Adrenal gland (tissue), 5 donors: ENCODE data around the gene GNAI3.

ENCODE experiments used
- POLR2A ChIP-seq, 2 donors: fragments of 450-650 bp; IDR thresholded peaks; one replicate each; pipeline ENCODE4 v1.6.1; 2017; ENCODE audit warnings: antibody characterized with exemption in 2 of 2, mild to moderate bottlenecking in 2 of 2, moderate library complexity in 1 of 2
- TF ChIP-seq, protein P1 (sequence below), 6 experiments: fragments of 450-650 bp in 4 of 6; fragments of 200-600 bp in 2 of 6; sonication (generic) in 1 of 6; IDR thresholded peaks; 1 replicate in 5 of 6; 2 replicates in 1 of 6; pipeline versions ENCODE4 v1.5.1 to v1.8.0; 2016 to 2021; ENCODE audit warnings: antibody characterized with exemption in 6 of 6, mild to moderate bottlenecking in 2 of 6, moderate library complexity in 1 of 6
- donor health status: DM: no; HTN: no; CAD: no.

DNA sequence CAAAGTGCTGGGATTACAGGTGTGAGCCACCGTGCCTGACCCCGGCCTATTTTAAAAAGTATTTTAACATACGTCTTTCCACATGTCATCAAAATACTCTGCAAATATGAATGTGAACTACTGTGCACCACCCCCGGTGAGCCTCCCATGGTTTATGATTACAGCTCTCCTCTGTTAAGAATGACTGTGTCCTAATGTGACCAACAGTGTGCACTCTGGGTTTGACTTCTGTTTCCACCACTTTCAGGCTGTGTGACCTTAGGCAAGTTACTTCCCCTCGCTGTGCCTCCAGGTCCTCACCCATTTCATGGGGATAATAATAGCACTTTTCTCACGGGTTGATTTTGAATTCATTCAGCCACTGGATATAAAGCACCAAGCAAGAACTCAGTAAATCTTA is 85.9 kb downstream of the GNAI3 start:
- no peak for TF ChIP-seq POLR2A (IDR thresholded peaks at IDR 0.05)
- TF ChIP-seq, protein P1, sequence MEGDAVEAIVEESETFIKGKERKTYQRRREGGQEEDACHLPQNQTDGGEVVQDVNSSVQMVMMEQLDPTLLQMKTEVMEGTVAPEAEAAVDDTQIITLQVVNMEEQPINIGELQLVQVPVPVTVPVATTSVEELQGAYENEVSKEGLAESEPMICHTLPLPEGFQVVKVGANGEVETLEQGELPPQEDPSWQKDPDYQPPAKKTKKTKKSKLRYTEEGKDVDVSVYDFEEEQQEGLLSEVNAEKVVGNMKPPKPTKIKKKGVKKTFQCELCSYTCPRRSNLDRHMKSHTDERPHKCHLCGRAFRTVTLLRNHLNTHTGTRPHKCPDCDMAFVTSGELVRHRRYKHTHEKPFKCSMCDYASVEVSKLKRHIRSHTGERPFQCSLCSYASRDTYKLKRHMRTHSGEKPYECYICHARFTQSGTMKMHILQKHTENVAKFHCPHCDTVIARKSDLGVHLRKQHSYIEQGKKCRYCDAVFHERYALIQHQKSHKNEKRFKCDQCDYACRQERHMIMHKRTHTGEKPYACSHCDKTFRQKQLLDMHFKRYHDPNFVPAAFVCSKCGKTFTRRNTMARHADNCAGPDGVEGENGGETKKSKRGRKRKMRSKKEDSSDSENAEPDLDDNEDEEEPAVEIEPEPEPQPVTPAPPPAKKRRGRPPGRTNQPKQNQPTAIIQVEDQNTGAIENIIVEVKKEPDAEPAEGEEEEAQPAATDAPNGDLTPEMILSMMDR (IDR thresholded peaks at IDR 0.05) = no peak
